Testis (tissue), 3 donors: ENCODE measurements around the gene RAPGEF4. TPM values are rescaled to one million over a fixed set of nuclear protein-coding genes. Genes with fewer than 3 reads are reported as not detected.

Experiments used
- DNase-seq: peaks from one replicate; pipeline ENCODE4 v3.0.0-alpha.2; 2019
- H3K27ac ChIP-seq, 2 donors: fragments of 200-600 bp; sonication (generic); one replicate each; pipeline ENCODE4 v1.5.1; 2019
- H3K27me3 ChIP-seq: fragments of 200-600 bp; sonication (generic); one replicate; pipeline ENCODE4 v1.5.1; 2019
- H3K36me3 ChIP-seq: fragments of 200-600 bp; sonication (generic); one replicate; pipeline ENCODE4 v1.5.1; 2017; ENCODE audit warnings: low read depth; ENCODE audit errors: missing control alignments
- H3K4me1 ChIP-seq: fragments of 200-600 bp; sonication (generic); one replicate; pipeline ENCODE4 v1.5.1; 2019
- H3K4me3 ChIP-seq, 2 donors: fragments of 200-600 bp; sonication (generic); one replicate each; pipeline ENCODE4 v1.5.1; 2017 to 2019
- H3K9me3 ChIP-seq: fragments of 200-600 bp; sonication (generic); one replicate; pipeline ENCODE4 v1.5.1; 2017
- CTCF ChIP-seq, 3 experiments: fragments of 450-650 bp in 2 of 3; fragments of 200-600 bp in 1 of 3; sonication (generic) in 1 of 3; IDR thresholded peaks; one replicate each; pipeline ENCODE4 v1.5.1; 2016 to 2019; ENCODE audit warnings: antibody characterized with exemption in 3 of 3, mild to moderate bottlenecking in 2 of 3, moderate library complexity in 1 of 3
- POLR2A ChIP-seq: fragments of 450-650 bp; IDR thresholded peaks from one replicate; pipeline ENCODE4 v1.6.1; 2017; ENCODE audit warnings: antibody characterized with exemption, mild to moderate bottlenecking, moderate library complexity
- WGBS, 2 donors: methylation state at CpG; one replicate each; pipeline ENCODE4 v1.1.5; 2018; 5-methylcytosine and 5-hydroxymethylcytosine counted together
- intact Hi-C: fragments of 100-400 bp; cut with DNase I; formaldehyde crosslinking; loops from one replicate; pipeline ENCODE4 v1.15.1; 2023; ENCODE audit warnings: low total_unique reads
- polyA plus RNA-seq: library from polyadenylated mRNA; stranded (reverse); fragments of 350-450 nt; fragmentation: Illumina TruSeq; extraction: RNeasy Lipid Tissue Mini Kit (QIAGEN cat#74804); gene quantifications from one replicate; pipeline ENCODE4 v1.2.3, GENCODE V29; 2014; ENCODE audit warnings: low read depth, low replicate concordance; ENCODE audit not compliant: insufficient read depth
- total RNA-seq, 2 donors: library from RNA; depleted of rRNA; stranded (reverse); fragments of >200 nt; gene quantifications; one replicate each; pipeline ENCODE4 v1.2.3, GENCODE V29; 2016

Gene RAPGEF4
- total and polyA plus RNA-seq, 3 donors from 2014 or later = 14.3 to 42.6 (median 22.5) TPM

GRCh38 chr2:172985139-172985892 is 249.7 kb downstream of the RAPGEF4 start:
- Histone ChIP-seq H3K4me3 (no peak overlapping the region), H3K36me3 (no peaks in the 10 kb centered on the region), H3K9me3 (no peaks in the 10 kb centered on the region), H3K4me1 (no peaks in the 10 kb centered on the region), H3K27ac (no peak overlapping the region), H3K27me3 (no peaks in the 10 kb centered on the region)
- DNase-seq = no peak
- TF ChIP-seq CTCF (IDR thresholded peaks at IDR 0.05) = no peak
- TF ChIP-seq POLR2A = no peak
- intact Hi-C loops = no loop called here
- 65 to 73% methylated on average over 11 to 12 of the region's 12 CpGs for WGBS, 2 donors

- H3K36me3 ChIP-seq = no peaks in the 10 kb centered on the region
- no peak overlapping the region for H3K4me3 ChIP-seq
- H3K9me3 ChIP-seq = no peaks in the 10 kb centered on the region
- no peak for DNase-seq
- no peak overlapping the region for H3K27ac ChIP-seq
- TF ChIP-seq CTCF (IDR thresholded peaks at IDR 0.05) (no peak), POLR2A (no peak)
- intact Hi-C loops = no loop called here
- 20 to 24% methylated on average over 2 of the region's 2 CpGs for WGBS, 2 donors
- H3K27me3 ChIP-seq = no peaks in the 10 kb centered on the region
- H3K4me1 ChIP-seq = no peaks in the 10 kb centered on the region
Observed at GRCh38 chr2:172986040-172986439, 250.4 kb downstream of the RAPGEF4 start.

GRCh38 chr2:172988728-172989127 is 253.1 kb downstream of the RAPGEF4 start:
- no peaks in the 10 kb centered on the region for H3K4me1 ChIP-seq
- no peaks in the 10 kb centered on the region for H3K36me3 ChIP-seq
- no peaks in the 10 kb centered on the region for H3K9me3 ChIP-seq
- WGBS, 2 donors = 88 to 96% methylated on average over 7 of the region's 7 CpGs
- no peak for DNase-seq
- H3K27ac ChIP-seq = no peak overlapping the region
- intact Hi-C loops = no loop called here
- TF ChIP-seq CTCF (IDR thresholded peaks at IDR 0.05) (no peak), POLR2A (no peak)
- H3K27me3 ChIP-seq = no peaks in the 10 kb centered on the region
- H3K4me3 ChIP-seq = no peak overlapping the region

- Histone ChIP-seq H3K4me1 (peaks cover 1% of the 10 kb centered on the region), H3K27me3 (no peaks in the 10 kb centered on the region), H3K27ac (no peak overlapping the region), H3K9me3 (no peaks in the 10 kb centered on the region), H3K36me3 (no peaks in the 10 kb centered on the region), H3K4me3 (no peak overlapping the region)
- intact Hi-C loops = no loop called here
- DNase-seq = no peak
- WGBS, 2 donors = 86 to 96% methylated on average over 7 of the region's 7 CpGs
- no peak for TF ChIP-seq POLR2A
- no peak for TF ChIP-seq CTCF (IDR thresholded peaks at IDR 0.05)
Observed at GRCh38 chr2:172991031-172991430, 255.4 kb downstream of the RAPGEF4 start.

- Histone ChIP-seq H3K27me3 (no peaks in the 10 kb centered on the region), H3K9me3 (no peaks in the 10 kb centered on the region), H3K4me3 (no peak overlapping the region), H3K27ac (no peak overlapping the region), H3K36me3 (no peaks in the 10 kb centered on the region), H3K4me1 (peaks cover 6% of the 10 kb centered on the region)
- intact Hi-C loops = no loop called here
- TF ChIP-seq CTCF (IDR thresholded peaks at IDR 0.05) = no peak
- TF ChIP-seq POLR2A = no peak
- no peak for DNase-seq
- WGBS, 2 donors = 88 to 96% methylated on average over 4 of the region's 4 CpGs
Observed at GRCh38 chr2:172993139-172993538, 257.5 kb downstream of the RAPGEF4 start.
